Glutamatergic neuron (in vitro differentiated cells): ENCODE data around the gene KLK15. TPM values are rescaled to one million over a fixed set of nuclear protein-coding genes. Genes with fewer than 3 reads are reported as not detected.

Experiments
- DNase-seq: peaks from one replicate; pipeline ENCODE4 v3.0.0; 2022
- H3K27ac Mint-ChIP-seq: one replicate; pipeline ENCODE4 v1.8.0; 2020; ENCODE audit warnings: mild to moderate bottlenecking, mixed read lengths, inconsistent platforms; ENCODE audit not compliant: unreplicated experiment
- H3K27me3 Mint-ChIP-seq: one replicate; pipeline ENCODE4 v1.8.0; 2020; ENCODE audit warnings: mild to moderate bottlenecking, moderate library complexity, mixed read lengths, inconsistent platforms; ENCODE audit not compliant: unreplicated experiment
- H3K36me3 Mint-ChIP-seq: one replicate; pipeline ENCODE4 v1.8.0; 2020; ENCODE audit warnings: mild to moderate bottlenecking, mixed read lengths, inconsistent platforms; ENCODE audit not compliant: unreplicated experiment
- H3K4me1 Mint-ChIP-seq: one replicate; pipeline ENCODE4 v1.8.0; 2020; ENCODE audit warnings: mild to moderate bottlenecking, low read depth, mixed read lengths, inconsistent platforms; ENCODE audit not compliant: unreplicated experiment
- H3K4me3 Mint-ChIP-seq: one replicate; pipeline ENCODE4 v1.8.0; 2020; ENCODE audit warnings: mild to moderate bottlenecking, mixed read lengths, inconsistent platforms; ENCODE audit not compliant: unreplicated experiment
- H3K9me3 Mint-ChIP-seq: one replicate; pipeline ENCODE4 v1.8.0; 2020; ENCODE audit warnings: mild to moderate bottlenecking, moderate library complexity, mixed read lengths, inconsistent platforms; ENCODE audit not compliant: unreplicated experiment
- total RNA-seq: library from RNA; stranded (reverse); fragmentation: NEBNext Ultra II Directional; extraction: Animal tissue kit (Norgen Biotek cat#: 25700); gene quantifications from one replicate; pipeline ENCODE4 v1.2.1, GENCODE V29; 2021; ENCODE audit not compliant: unreplicated experiment
- TF ChIP-seq, protein P1 (sequence below): fragments of 200-600 bp; sonication (generic); IDR thresholded peaks from one replicate; pipeline ENCODE4 v1.5.0; 2021; ENCODE audit not compliant: partially characterized antibody, unreplicated experiment

The KLK15 gene
- total RNA-seq, 1 donor from 2014 or later: not detected

DNA sequence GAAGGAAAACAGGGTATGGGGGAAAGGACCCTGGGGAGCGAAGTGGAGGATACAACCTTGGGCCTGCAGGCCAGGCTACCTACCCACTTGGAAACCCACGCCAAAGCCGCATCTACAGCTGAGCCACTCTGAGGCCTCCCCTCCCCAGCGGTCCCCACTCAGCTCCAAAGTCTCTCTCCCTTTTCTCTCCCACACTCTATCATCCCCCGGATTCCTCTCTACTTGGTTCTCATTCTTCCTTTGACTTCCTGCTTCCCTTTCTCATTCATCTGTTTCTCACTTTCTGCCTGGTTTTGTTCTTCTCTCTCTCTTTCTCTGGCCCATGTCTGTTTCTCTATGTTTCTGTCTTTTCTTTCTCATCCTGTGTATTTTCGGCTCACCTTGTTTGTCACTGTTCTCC lies 24.0 kb upstream of the KLK15 start:
- Mint-ChIP-seq H3K4me3 (no peak overlapping the region), H3K27me3 (peaks cover 6% of the 10 kb centered on the region), H3K4me1 (peaks cover 9% of the 10 kb centered on the region), H3K36me3 (peaks cover 13% of the 10 kb centered on the region), H3K9me3 (peaks cover 9% of the 10 kb centered on the region), H3K27ac (no peak overlapping the region)
- no peak for DNase-seq
- TF ChIP-seq, protein P1, sequence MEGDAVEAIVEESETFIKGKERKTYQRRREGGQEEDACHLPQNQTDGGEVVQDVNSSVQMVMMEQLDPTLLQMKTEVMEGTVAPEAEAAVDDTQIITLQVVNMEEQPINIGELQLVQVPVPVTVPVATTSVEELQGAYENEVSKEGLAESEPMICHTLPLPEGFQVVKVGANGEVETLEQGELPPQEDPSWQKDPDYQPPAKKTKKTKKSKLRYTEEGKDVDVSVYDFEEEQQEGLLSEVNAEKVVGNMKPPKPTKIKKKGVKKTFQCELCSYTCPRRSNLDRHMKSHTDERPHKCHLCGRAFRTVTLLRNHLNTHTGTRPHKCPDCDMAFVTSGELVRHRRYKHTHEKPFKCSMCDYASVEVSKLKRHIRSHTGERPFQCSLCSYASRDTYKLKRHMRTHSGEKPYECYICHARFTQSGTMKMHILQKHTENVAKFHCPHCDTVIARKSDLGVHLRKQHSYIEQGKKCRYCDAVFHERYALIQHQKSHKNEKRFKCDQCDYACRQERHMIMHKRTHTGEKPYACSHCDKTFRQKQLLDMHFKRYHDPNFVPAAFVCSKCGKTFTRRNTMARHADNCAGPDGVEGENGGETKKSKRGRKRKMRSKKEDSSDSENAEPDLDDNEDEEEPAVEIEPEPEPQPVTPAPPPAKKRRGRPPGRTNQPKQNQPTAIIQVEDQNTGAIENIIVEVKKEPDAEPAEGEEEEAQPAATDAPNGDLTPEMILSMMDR: no peak

DNA sequence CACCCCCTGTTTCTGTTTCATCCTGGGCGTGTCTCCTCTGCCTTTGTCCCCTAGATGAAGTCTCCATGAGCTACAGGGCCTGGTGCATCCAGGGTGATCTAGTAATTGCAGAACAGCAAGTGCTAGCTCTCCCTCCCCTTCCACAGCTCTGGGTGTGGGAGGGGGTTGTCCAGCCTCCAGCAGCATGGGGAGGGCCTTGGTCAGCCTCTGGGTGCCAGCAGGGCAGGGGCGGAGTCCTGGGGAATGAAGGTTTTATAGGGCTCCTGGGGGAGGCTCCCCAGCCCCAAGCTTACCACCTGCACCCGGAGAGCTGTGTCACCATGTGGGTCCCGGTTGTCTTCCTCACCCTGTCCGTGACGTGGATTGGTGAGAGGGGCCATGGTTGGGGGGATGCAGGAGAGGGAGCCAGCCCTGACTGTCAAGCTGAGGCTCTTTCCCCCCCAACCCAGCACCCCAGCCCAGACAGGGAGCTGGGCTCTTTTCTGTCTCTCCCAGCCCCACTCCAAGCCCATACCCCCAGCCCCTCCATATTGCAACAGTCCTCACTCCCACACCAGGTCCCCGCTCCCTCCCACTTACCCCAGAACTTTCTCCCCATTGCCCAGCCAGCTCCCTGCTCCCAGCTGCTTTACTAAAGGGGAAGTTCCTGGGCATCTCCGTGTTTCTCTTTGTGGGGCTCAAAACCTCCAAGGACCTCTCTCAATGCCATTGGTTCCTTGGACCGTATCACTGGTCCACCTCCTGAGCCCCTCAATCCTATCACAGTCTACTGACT lies 21.4 kb upstream of the KLK15 start, which contains the start of gene KLK3:
Gene KLK3 (plus strand): TSS at position 280 of the 775 bp plus-strand sequence. CDS start 41 bp downstream, at position 321.
- peaks cover 9% of the 10 kb centered on the region for H3K4me1 Mint-ChIP-seq
- peaks cover 8% of the 10 kb centered on the region for H3K9me3 Mint-ChIP-seq
- H3K36me3 Mint-ChIP-seq: peaks cover 9% of the 10 kb centered on the region
- TF ChIP-seq, protein P1: no peak
- no peak within 1 kb of the TSS for H3K4me3 Mint-ChIP-seq
- no peak within 1 kb of the TSS for H3K27ac Mint-ChIP-seq
- H3K27me3 Mint-ChIP-seq: peaks cover 6% of the 10 kb centered on the region
- no peak for DNase-seq

DNA sequence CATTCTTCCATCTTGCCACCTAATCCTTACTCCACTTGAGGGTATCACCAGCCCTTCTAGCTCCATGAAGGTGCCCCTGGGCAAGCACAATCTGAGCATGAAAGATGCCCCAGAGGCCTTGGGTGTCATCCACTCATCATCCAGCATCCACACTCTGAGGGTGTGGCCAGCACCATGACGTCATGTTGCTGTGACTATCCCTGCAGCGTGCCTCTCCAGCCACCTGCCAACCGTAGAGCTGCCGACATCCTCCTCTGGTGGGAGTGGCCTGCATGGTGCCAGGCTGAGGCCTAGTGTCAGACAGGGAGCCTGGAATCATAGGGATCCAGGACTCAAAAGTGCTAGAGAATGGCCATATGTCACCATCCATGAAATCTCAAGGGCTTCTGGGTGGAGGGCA lies 18.2 kb upstream of the KLK15 start:
- no peak overlapping the region for H3K27ac Mint-ChIP-seq
- DNase-seq: no peak
- H3K36me3 Mint-ChIP-seq: peaks cover 9% of the 10 kb centered on the region
- TF ChIP-seq, protein P1: no peak
- H3K4me3 Mint-ChIP-seq: no peak overlapping the region
- H3K27me3 Mint-ChIP-seq: peaks cover 6% of the 10 kb centered on the region
- no peaks in the 10 kb centered on the region for H3K4me1 Mint-ChIP-seq
- H3K9me3 Mint-ChIP-seq: peaks cover 8% of the 10 kb centered on the region

DNA sequence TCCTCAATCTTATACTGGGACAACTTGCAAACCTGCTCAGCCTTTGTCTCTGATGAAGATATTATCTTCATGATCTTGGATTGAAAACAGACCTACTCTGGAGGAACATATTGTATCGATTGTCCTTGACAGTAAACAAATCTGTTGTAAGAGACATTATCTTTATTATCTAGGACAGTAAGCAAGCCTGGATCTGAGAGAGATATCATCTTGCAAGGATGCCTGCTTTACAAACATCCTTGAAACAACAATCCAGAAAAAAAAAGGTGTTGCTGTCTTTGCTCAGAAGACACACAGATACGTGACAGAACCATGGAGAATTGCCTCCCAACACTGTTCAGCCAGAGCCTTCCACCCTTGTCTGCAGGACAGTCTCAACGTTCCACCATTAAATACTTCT lies 17.4 kb upstream of the KLK15 start:
- H3K27ac Mint-ChIP-seq: no peak overlapping the region
- H3K9me3 Mint-ChIP-seq: peaks cover 6% of the 10 kb centered on the region
- peaks cover 9% of the 10 kb centered on the region for H3K36me3 Mint-ChIP-seq
- no peak for DNase-seq
- H3K4me3 Mint-ChIP-seq: no peak overlapping the region
- TF ChIP-seq, protein P1: no peak
- peaks cover 6% of the 10 kb centered on the region for H3K27me3 Mint-ChIP-seq
- H3K4me1 Mint-ChIP-seq: no peaks in the 10 kb centered on the region

DNA sequence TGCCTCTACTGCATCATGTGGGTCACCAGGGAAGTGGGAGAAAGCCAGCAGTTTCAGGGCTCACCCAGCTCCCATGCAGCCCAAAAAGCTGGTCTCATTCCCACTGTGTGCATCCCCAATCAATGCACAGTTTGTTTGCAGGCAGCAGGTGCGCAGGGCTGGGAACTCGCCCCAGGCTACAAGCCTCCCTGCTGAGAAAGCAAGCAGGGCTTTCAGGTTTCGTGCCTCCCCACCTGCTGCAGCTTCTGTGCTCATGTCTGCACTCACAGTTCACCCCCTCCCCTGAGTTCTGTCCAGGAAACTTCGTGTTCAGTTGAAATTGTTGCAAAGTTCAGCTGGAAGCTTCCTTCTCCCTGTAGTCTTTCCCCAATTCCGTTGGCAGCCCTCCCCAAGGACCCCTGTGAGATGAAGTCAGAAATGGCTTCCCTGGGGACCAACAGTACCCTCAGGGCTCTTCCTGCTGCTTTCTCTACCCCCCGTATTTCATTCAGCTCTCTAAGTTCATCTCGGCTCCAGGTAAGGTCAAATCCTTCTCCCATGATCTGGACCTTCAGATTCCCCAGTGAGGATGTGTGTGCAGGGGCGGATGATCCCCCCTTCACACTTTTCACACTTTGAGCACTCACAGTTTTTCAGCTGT lies 11.0 kb upstream of the KLK15 start:
- H3K9me3 Mint-ChIP-seq: peaks cover 15% of the 10 kb centered on the region
- TF ChIP-seq, protein P1: no peak

More for the DNA sequence above, 11.0 kb upstream of the KLK15 start:
- H3K27ac Mint-ChIP-seq: no peak overlapping the region
- H3K27me3 Mint-ChIP-seq: peaks cover 9% of the 10 kb centered on the region
- peaks cover 14% of the 10 kb centered on the region for H3K36me3 Mint-ChIP-seq
- H3K4me3 Mint-ChIP-seq: no peak overlapping the region
- no peak for DNase-seq
- no peaks in the 10 kb centered on the region for H3K4me1 Mint-ChIP-seq
